Nephron (organoid): ENCODE results near the gene PCDH1.

Experiments used
- H3K27ac Mint-ChIP-seq, 3 experiments: 2 replicates each; pipeline ENCODE4 v1.8.0; 2020; ENCODE audit warnings: mixed read lengths in 3 of 3, mild to moderate bottlenecking in 2 of 3, moderate library complexity in 1 of 3
- H3K27me3 Mint-ChIP-seq: 2 replicates; pipeline ENCODE4 v1.8.0; 2021; ENCODE audit warnings: low read depth, mild to moderate bottlenecking, moderate library complexity, mixed read lengths
- H3K36me3 Mint-ChIP-seq: 2 replicates; pipeline ENCODE4 v1.8.0; 2020; ENCODE audit warnings: low read depth, mixed read lengths
- H3K4me1 Mint-ChIP-seq: 2 replicates; pipeline ENCODE4 v1.8.0; 2020; ENCODE audit warnings: mixed read lengths
- H3K4me3 Mint-ChIP-seq, 3 experiments: 2 replicates each; pipeline ENCODE4 v1.8.0; 2020; ENCODE audit warnings: mild to moderate bottlenecking in 3 of 3, mixed read lengths in 3 of 3, moderate library complexity in 2 of 3
- H3K9me3 Mint-ChIP-seq: 2 replicates; pipeline ENCODE4 v1.8.0; 2020; ENCODE audit warnings: mixed read lengths
- CTCF ChIP-seq, 3 experiments: fragments of 200-600 bp; sonication (generic); IDR thresholded peaks; one replicate each; pipeline ENCODE4 v1.5.0; 2021; ENCODE audit warnings: antibody characterized with exemption in 3 of 3; ENCODE audit not compliant: unreplicated experiment in 3 of 3

The PCDH1 gene

GRCh38 chr5:141864371-141865370 lies 13.5 kb downstream of the PCDH1 start:
- Mint-ChIP-seq H3K36me3 (no peaks in the 10 kb centered on the region), H3K4me3 (no peak overlapping the region), H3K27me3 (peaks cover 14% of the 10 kb centered on the region), H3K27ac (no peak overlapping the region), H3K9me3 (no peaks in the 10 kb centered on the region), H3K4me1 (no peaks in the 10 kb centered on the region)
- no peak for TF ChIP-seq CTCF (IDR thresholded peaks at IDR 0.05; ENCODE audit: unreplicated experiment in 3 of 3)

GRCh38 chr5:141863569-141864178 lies 14.5 kb downstream of the PCDH1 start:
- no peak for TF ChIP-seq CTCF (IDR thresholded peaks at IDR 0.05; ENCODE audit: unreplicated experiment in 3 of 3)
- H3K27me3 Mint-ChIP-seq, result peaks cover 15% of the 10 kb centered on the region

GRCh38 chr5:141862936-141863543 lies 15.2 kb downstream of the PCDH1 start:
- Mint-ChIP-seq H3K4me3 (no peak overlapping the region), H3K9me3 (no peaks in the 10 kb centered on the region), H3K27ac (no peak overlapping the region), H3K27me3 (peaks cover 12% of the 10 kb centered on the region), H3K4me1 (no peaks in the 10 kb centered on the region), H3K36me3 (no peaks in the 10 kb centered on the region)
- TF ChIP-seq CTCF (IDR thresholded peaks at IDR 0.05; ENCODE audit: unreplicated experiment in 3 of 3), result no peak

More at GRCh38 chr5:141863569-141864178, 14.5 kb downstream of the PCDH1 start:
- H3K36me3 Mint-ChIP-seq, result no peaks in the 10 kb centered on the region
- H3K4me1 Mint-ChIP-seq, result no peaks in the 10 kb centered on the region
- no peak overlapping the region for H3K4me3 Mint-ChIP-seq
- no peak overlapping the region for H3K27ac Mint-ChIP-seq
- H3K9me3 Mint-ChIP-seq, result no peaks in the 10 kb centered on the region

GRCh38 chr5:141861194-141861593 lies 17.0 kb downstream of the PCDH1 start:
- Mint-ChIP-seq H3K4me3 (no peak overlapping the region), H3K4me1 (no peaks in the 10 kb centered on the region), H3K27ac (no peak overlapping the region), H3K36me3 (no peaks in the 10 kb centered on the region), H3K9me3 (no peaks in the 10 kb centered on the region), H3K27me3 (peaks cover 17% of the 10 kb centered on the region)
- TF ChIP-seq CTCF (IDR thresholded peaks at IDR 0.05; ENCODE audit: unreplicated experiment in 3 of 3), result no peak

- TF ChIP-seq CTCF (IDR thresholded peaks at IDR 0.05; ENCODE audit: unreplicated experiment in 3 of 3), result no peak
- H3K4me1 Mint-ChIP-seq, result peaks cover 5% of the 10 kb centered on the region
- no peak overlapping the region for H3K27ac Mint-ChIP-seq
- H3K9me3 Mint-ChIP-seq, result no peaks in the 10 kb centered on the region
- H3K4me3 Mint-ChIP-seq, result no peak overlapping the region
- no peaks in the 10 kb centered on the region for H3K36me3 Mint-ChIP-seq
- peaks cover 22% of the 10 kb centered on the region for H3K27me3 Mint-ChIP-seq
Measured at GRCh38 chr5:141858079-141858765, 20.0 kb downstream of the PCDH1 start.
